WERI-Rb-1 (cell line): Measurements from ENCODE around the gene MLF2.

Experiments used
- DNase-seq: peaks from one replicate; pipeline ENCODE4 v3.0.0-alpha.2; 2020
- H3K27ac ChIP-seq: fragments of 250-450 bp; sonication (Bioruptor Pico); 2 replicates; pipeline ENCODE4 v1.5.1; 2020; ENCODE audit warnings: mild to moderate bottlenecking, moderate library complexity
- H3K27me3 ChIP-seq: fragments of 250-450 bp; sonication (Bioruptor Pico); 2 replicates; pipeline ENCODE4 v1.5.1; 2021; ENCODE audit warnings: mild to moderate bottlenecking, low read depth, moderate library complexity; ENCODE audit not compliant: insufficient read depth, severe bottlenecking
- H3K36me3 ChIP-seq: fragments of 250-450 bp; sonication (Bioruptor Pico); 2 replicates; pipeline ENCODE4 v1.5.1; 2020; ENCODE audit warnings: mild to moderate bottlenecking, moderate library complexity
- H3K4me3 ChIP-seq: 2 replicates; pipeline ENCODE4 v1.5.1; 2011; ENCODE audit warnings: low read depth, mild to moderate bottlenecking, control low read depth, low read length
- H3K9me3 ChIP-seq: fragments of 250-450 bp; sonication (Bioruptor Pico); 2 replicates; pipeline ENCODE4 v1.5.1; 2021; ENCODE audit warnings: mild to moderate bottlenecking, moderate library complexity; ENCODE audit not compliant: severe bottlenecking
- CTCF ChIP-seq: IDR thresholded peaks from 2 replicates; pipeline ENCODE4 v1.5.1; 2011; ENCODE audit warnings: low read depth, mild to moderate bottlenecking, control low read depth, inconsistent platforms, low read length

The MLF2 gene

GRCh38 chr12:6698352-6699046 is 54.4 kb downstream of the MLF2 start:
- no peaks in the 10 kb centered on the region for H3K27me3 ChIP-seq
- H3K27ac ChIP-seq: no peak overlapping the region
- no peak for TF ChIP-seq CTCF
- H3K4me3 ChIP-seq: no peak overlapping the region
- no peaks in the 10 kb centered on the region for H3K9me3 ChIP-seq
- DNase-seq: no peak
- peaks cover 3% of the 10 kb centered on the region for H3K36me3 ChIP-seq
